GM21825 (cell line): ENCODE data around the gene LZIC.

Experiments used
- ATAC-seq: cut with Tn5 transposase; IDR thresholded peaks from one replicate; pipeline ENCODE4 v1.9.1; 2021; ENCODE audit warnings: mild to moderate bottlenecking, moderate library complexity; ENCODE audit not compliant: unreplicated experiment

The LZIC gene

DNA sequence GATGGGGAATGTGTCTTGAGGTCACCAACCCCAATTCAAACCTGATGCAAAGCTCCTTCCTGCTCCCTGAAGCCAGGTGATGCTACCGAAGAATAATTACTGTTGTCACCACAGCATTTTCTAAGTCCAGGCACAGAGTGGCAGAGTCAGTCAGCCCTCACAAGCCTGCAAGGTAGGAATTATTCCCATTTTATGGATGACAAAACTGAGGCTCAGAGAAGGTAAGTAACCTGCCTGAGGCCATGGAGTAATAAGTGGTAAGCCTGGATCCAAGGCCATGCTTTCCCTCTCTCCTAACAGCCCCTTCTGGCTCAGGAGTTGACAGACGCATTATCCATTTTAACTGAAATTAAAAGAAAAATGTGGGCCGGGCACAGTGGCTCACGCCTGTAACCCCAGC, 56.1 kb downstream of the LZIC start:
- ATAC-seq, result no peak

GRCh38 chr1:9886092-9886742, 57.0 kb downstream of the LZIC start:
- ATAC-seq, result no peak

DNA sequence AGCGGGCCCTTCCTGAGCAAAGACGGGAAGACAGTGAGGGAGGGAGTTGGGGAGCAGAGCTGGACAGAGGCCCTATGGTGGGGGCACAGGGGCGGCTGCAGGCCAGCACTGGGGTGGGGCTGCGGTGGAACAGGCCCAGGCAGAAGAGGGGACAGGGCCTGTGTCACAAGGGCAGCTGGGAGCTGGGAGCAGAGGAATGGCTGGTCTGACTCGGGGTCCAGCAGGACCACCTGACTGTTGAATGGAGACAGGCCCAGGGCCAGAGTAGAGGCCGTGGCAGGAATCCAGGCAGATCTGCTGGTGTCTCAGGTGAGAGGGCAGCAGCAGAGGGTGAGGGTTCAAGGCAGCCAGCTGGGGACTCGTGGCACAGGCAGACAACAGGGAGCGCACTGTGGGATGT, 58.4 kb downstream of the LZIC start:
- ATAC-seq, result no peak

DNA sequence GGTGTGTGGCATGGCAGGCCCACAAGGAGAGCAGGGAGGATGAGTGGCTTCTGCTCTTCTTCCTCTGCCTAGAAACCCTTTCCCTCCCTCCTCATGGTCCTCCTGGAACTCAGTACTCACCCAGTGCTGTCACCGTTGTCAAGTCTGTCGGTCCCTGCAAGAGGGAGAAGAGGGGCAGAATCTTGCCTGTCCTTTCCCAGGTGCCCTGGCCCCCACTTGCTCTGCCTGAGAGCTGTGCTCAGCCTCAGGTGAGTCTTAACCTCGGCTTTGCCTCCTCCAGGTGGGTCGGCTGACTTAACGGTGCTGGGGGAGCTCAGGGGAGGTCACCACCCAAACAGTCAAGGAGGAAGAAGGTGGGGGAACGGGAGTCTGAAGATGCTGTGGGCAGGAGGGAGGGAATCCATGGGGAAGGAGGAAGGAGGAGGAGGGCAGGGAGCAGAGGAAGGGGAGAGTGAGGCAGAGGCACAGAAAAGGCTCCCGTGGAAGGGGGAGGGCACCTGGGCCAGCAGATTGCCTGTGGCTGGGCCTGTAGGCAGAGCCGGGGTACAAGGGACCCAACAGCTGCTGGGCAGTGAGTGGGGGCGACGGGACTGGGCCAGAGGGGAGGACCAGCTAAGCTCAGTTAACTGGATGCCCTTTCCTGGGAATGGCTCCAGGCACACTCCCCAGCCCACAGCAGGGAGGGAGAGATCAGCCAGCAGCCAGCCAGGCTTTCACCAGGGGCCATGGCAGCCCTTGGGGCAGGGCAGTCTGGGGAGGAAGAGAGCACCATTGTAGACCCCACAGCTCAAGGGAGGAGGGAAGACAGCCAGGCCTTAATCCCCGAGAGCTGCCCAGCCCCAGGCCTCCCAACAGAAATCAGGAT, 59.4 kb downstream of the LZIC start:
- no peak for ATAC-seq

- no peak for ATAC-seq
These were observed 60.3 kb downstream of the LZIC start for GRCh38 chr1:9882945-9883303.

GRCh38 chr1:9882296-9882944, 60.8 kb downstream of the LZIC start:
- ATAC-seq, result no peak

DNA sequence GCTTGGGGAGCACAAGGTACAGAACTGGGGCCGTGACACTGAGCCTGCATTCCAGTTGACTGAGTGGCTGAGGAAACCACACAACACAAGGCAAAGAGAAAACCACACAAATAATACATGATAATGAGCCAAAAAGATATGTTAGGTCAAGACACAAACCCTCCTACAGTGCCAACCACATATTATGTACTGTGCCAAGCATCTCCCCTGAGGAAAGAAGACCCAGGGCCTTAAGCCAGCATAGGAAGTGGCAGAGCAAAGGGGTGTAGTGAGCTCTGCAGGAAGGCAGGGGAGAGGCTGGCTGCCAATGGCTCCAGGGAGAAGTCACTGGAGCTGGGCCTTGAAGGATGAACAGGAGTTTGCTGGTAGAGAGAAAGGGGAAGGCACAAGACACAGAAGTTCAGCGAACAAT, 61.3 kb downstream of the LZIC start:
- no peak for ATAC-seq
